ENCODE data around the gene GIMAP6.
"Not testable (repeated sequence)": the region's sequence is repeated elsewhere in the genome, so short reads cannot be mapped to it uniquely, and the experiment has no call there.

Gene GIMAP6

GRCh38 chr7:150580638-150581394 lies 51.4 kb downstream of the GIMAP6 start:
- no peak for DNase-seq

GRCh38 chr7:150579979-150580637 lies 52.1 kb downstream of the GIMAP6 start:
- DNase-seq = not testable (repeated sequence)

Measured in C1 segment of cervical spinal cord (tissue), 14 donors.